Tibial nerve (tissue), 4 donors: Measurements from ENCODE around the gene CBL.

Experiments
- EP300 ChIP-seq, 2 donors: sonication (generic); formaldehyde crosslinking; IDR thresholded peaks; one replicate each; pipeline ENCODE4 v1.6.1; 2017; ENCODE audit warnings: antibody characterized with exemption in 2 of 2, mild to moderate bottlenecking in 1 of 2
- POLR2A ChIP-seq, 2 donors: fragments of 450-650 bp; IDR thresholded peaks; one replicate each; pipeline ENCODE4 v1.6.1; 2017; ENCODE audit warnings: antibody characterized with exemption in 2 of 2, mild to moderate bottlenecking in 2 of 2, moderate library complexity in 2 of 2
- TF ChIP-seq, protein P1 (sequence below), 5 experiments: fragments of 200-600 bp in 3 of 5; fragments of 450-650 bp in 2 of 5; sonication (generic) in 3 of 5; IDR thresholded peaks; one replicate each; pipeline ENCODE4 v1.5.1; 2016 to 2019; ENCODE audit warnings: antibody characterized with exemption in 5 of 5, mild to moderate bottlenecking in 3 of 5, moderate library complexity in 2 of 5

DNA sequence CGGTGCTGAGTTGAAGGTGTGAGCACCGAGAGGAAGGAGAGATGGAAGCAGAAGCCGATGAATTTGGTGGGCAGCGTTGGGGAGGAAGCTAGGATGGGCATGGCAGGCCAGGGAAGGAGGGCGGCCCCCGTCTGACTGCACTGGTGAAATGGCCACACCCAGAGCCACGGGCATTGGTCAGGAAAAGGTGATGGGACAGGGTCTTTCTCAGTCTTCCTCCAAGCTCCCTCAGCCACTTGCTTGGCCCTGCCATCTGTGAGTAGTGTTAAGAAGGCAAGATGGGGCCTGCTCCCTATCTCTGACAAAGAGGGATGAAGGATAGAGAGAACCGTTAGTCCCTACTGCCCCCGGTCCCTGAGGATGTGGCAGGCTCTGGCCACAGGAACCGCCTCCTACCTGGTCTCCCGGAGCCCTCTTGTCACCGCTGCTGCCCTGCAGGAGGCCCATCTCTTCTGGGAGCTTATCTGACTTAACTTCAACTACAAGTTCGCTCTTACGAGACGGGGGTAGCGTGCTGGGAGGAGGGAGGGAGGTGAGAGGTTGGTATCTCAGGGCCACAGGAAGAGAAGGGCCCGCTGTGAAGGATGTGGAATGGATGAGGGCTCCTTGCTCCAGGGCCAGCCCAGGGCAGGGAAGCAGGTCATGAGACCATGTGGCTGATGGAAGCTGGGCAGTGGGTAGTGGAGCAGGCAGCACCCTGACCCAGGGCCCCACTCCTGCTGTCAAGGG lies 104.0 kb downstream of the CBL start:
- TF ChIP-seq, protein P1, sequence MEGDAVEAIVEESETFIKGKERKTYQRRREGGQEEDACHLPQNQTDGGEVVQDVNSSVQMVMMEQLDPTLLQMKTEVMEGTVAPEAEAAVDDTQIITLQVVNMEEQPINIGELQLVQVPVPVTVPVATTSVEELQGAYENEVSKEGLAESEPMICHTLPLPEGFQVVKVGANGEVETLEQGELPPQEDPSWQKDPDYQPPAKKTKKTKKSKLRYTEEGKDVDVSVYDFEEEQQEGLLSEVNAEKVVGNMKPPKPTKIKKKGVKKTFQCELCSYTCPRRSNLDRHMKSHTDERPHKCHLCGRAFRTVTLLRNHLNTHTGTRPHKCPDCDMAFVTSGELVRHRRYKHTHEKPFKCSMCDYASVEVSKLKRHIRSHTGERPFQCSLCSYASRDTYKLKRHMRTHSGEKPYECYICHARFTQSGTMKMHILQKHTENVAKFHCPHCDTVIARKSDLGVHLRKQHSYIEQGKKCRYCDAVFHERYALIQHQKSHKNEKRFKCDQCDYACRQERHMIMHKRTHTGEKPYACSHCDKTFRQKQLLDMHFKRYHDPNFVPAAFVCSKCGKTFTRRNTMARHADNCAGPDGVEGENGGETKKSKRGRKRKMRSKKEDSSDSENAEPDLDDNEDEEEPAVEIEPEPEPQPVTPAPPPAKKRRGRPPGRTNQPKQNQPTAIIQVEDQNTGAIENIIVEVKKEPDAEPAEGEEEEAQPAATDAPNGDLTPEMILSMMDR (IDR thresholded peaks at IDR 0.05) = no peak
- TF ChIP-seq POLR2A (IDR thresholded peaks at IDR 0.05) (no peak), EP300 (IDR thresholded peaks at IDR 0.05) (no peak)
